GM12801 (cell line): Measurements from ENCODE around the gene DGKB.

ENCODE experiments used
- CTCF ChIP-seq: IDR thresholded peaks from one replicate; pipeline ENCODE4 v1.5.1; 2011; ENCODE audit warnings: control low read depth; ENCODE audit not compliant: insufficient read length; ENCODE audit errors: extremely low read depth

Gene DGKB

GRCh38 chr7:14685167-14685566 lies 217.4 kb downstream of the DGKB start:
- TF ChIP-seq CTCF: no peak

DNA sequence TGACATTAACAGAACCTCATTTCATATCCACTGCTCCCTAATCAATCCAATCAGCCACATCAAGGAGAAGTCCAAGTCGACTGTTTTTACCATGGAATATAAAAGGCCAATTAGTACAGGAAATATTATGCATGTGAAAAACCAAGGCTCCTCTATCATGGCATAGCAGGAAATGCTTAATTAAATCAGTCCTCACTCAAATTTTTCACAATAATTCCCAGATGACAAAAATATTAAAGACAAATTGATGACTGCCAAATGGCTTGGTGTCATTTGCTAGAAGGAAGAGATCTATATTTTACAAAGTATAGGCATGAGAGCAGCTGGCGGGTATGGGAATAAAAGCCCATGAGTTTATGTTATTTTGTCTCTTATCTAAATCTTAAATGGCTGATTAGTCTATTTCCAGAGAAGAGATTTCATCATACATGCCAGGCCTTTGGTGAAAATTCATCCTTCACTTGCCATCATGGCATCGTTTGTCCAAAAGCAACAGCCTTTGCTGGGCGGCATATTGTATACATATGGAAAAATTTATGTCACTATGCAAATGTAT lies 219.6 kb downstream of the DGKB start:
- TF ChIP-seq CTCF: no peak

DNA sequence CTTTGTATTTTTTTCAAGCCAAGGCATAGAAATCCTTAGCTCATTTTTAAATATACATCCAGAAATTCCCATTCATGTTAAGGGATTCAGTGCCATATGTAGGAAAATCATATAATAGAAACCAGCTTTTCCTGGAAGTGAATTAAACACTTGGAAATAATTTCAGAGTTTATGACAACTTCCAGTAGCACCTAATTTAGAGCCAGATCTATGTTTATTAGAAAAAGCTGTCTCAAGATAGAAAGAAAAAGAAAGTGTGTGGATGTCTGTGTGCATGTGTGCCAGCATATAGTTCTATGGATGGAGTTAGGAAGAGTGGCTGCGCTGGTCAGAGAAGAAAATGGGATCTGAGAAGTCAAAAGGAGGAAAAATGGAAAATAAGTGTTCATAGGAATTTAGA lies 225.7 kb downstream of the DGKB start:
- no peak for TF ChIP-seq CTCF

DNA sequence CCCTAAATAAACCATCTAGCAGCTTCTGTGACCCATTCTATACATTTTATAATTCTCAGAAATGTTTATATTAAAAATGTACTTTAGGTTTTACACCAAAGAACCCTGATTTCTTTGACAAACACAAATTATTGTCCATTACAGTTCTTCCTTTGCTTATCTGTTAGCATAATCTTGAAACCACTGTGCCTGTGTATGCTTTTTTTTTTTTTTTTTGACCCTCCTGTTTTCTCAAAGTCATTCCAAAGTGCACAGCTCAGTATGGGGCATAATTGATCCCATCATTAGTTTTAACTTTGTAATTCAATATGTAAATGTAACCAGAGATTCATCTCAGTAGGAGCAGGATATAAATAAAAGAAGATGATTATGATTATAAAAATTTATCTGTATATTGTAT lies 229.3 kb downstream of the DGKB start:
- no peak for TF ChIP-seq CTCF

GRCh38 chr7:14666913-14667312 lies 235.6 kb downstream of the DGKB start:
- TF ChIP-seq CTCF: no peak

- no peak for TF ChIP-seq CTCF
Measured at GRCh38 chr7:14666304-14666703, 236.2 kb downstream of the DGKB start.

- no peak for TF ChIP-seq CTCF
Measured at GRCh38 chr7:14639801-14640200, 262.8 kb downstream of the DGKB start.

- TF ChIP-seq CTCF: no peak
Measured at GRCh38 chr7:14639329-14639728, 263.2 kb downstream of the DGKB start.
